Activated naive CD8-positive, alpha-beta T cell treated with anti-CD3 and anti-CD28 coated beads, Interleukin-2, amount 50 U/mL, for 24 hours (primary cell): ENCODE results near the gene VWA2.

Source experiments
- ATAC-seq: fragments of 150-1000 bp; cut with Tn5 transposase; one replicate; pipeline ENCODE4 v1.10.0; 2021
- DNase-seq: peaks from one replicate; pipeline ENCODE4 v3.0.0; 2021
- H3K27ac Mint-ChIP-seq: one replicate; pipeline ENCODE4 v1.8.0; 2021; ENCODE audit warnings: mild to moderate bottlenecking, mixed read lengths
- H3K27me3 Mint-ChIP-seq: one replicate; pipeline ENCODE4 v1.8.0; 2021; ENCODE audit warnings: mixed read lengths
- H3K36me3 Mint-ChIP-seq: one replicate; pipeline ENCODE4 v1.8.0; 2021; ENCODE audit warnings: low read depth, mixed read lengths
- H3K4me1 Mint-ChIP-seq: one replicate; pipeline ENCODE4 v1.8.0; 2021; ENCODE audit warnings: mixed read lengths
- H3K4me3 Mint-ChIP-seq: one replicate; pipeline ENCODE4 v1.8.0; 2021; ENCODE audit warnings: mild to moderate bottlenecking, moderate library complexity, mixed read lengths
- H3K9me3 Mint-ChIP-seq: one replicate; pipeline ENCODE4 v1.8.0; 2021; ENCODE audit warnings: mixed read lengths

Gene VWA2

DNA sequence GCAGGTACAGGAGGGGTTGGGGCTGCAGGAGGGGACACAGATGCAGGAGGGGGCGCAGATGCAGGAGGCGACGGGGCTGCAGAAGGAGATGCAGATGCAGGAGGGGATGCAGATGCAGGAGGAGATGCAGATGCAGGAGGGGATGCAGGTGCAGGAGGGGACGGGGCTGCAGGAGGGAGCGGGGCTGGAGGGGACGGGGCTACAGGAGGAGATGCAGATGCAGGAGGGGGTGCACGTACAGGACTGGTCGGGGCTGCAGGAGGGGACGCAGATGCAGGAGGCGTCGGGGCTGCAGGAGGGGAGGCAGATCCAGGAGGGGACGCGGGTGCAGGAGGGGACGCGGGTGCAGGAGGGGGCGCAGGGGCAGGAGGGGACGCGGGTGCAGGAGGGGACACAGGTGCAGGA is 66.5 kb downstream of the VWA2 start:
- DNase-seq (no peak), ATAC-seq (no peak)
- peaks cover 15% of the 10 kb centered on the region for H3K4me1 Mint-ChIP-seq
- H3K27me3 Mint-ChIP-seq, result peaks cover 2% of the 10 kb centered on the region
- no peaks in the 10 kb centered on the region for H3K36me3 Mint-ChIP-seq
- no peak overlapping the region for H3K4me3 Mint-ChIP-seq
- no peaks in the 10 kb centered on the region for H3K9me3 Mint-ChIP-seq
- H3K27ac Mint-ChIP-seq, result no peak overlapping the region

DNA sequence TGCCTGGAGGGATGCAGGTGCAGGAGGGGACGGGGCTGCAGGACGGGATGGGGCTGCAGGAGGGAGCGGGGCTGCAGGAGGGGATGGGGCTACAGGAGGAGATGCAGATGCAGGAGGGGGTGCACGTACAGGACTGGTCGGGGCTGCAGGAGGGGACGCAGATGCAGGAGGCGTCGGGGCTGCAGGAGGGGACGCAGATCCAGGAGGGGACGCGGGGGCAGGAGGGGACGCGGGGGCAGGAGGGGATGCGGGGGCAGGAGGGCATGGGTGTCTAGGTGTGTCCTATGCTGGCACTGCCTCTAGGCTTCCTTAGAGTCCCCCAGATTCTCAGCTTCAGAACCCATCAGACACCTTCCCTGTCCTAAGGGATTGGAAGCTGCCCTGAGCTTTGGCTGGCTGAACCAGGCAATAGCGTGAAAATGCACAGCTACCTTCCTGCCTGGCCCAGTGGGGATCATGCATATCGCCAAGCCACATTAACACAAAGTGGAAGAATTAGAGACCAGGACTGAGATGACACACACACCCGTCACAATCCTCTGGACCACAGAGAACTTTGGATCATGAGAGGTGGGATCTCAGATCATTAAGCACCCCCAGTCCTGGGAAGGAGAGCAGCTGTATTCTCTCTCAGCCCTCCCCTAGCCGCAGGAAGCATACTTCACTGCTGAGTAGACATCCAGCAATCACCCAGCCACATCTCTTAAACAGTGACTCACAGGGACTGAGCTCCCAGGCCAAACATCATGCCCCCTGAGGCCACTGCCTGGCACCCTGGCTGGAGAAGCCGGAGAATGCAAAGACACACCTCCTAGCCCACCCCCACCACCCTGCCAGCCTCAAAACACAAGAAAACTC is 67.3 kb downstream of the VWA2 start:
- H3K27ac Mint-ChIP-seq, result no peak overlapping the region
- no peak overlapping the region for H3K4me3 Mint-ChIP-seq
- H3K27me3 Mint-ChIP-seq, result peaks cover 2% of the 10 kb centered on the region
- no peak for DNase-seq
- peaks cover 15% of the 10 kb centered on the region for H3K4me1 Mint-ChIP-seq
- ATAC-seq, result no peak
- H3K9me3 Mint-ChIP-seq, result no peaks in the 10 kb centered on the region
- H3K36me3 Mint-ChIP-seq, result no peaks in the 10 kb centered on the region

DNA sequence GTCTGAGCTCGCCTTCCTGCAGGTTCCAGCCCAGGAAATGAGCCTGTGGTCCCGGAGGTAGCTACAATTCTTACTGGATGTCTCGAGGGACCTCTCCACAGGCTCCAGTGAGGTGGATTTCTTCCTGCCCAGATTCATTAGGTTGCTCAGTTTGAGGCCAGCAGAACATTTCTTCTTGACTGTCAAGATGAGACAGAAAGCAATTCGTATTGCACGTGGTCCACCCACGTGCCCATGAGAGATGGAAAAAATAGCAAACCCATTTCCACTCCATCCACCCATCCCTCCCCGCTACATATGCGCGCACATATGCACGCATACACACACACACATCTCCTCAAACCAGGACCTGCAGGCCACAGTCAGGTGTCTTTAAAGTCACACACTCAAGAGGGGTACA is 68.7 kb downstream of the VWA2 start:
- ATAC-seq (peak; percentile 17), DNase-seq (no peak)
- Mint-ChIP-seq H3K27ac (no peak overlapping the region), H3K27me3 (peaks cover 2% of the 10 kb centered on the region), H3K36me3 (no peaks in the 10 kb centered on the region), H3K4me3 (no peak overlapping the region), H3K4me1 (peaks cover 15% of the 10 kb centered on the region), H3K9me3 (no peaks in the 10 kb centered on the region)

DNA sequence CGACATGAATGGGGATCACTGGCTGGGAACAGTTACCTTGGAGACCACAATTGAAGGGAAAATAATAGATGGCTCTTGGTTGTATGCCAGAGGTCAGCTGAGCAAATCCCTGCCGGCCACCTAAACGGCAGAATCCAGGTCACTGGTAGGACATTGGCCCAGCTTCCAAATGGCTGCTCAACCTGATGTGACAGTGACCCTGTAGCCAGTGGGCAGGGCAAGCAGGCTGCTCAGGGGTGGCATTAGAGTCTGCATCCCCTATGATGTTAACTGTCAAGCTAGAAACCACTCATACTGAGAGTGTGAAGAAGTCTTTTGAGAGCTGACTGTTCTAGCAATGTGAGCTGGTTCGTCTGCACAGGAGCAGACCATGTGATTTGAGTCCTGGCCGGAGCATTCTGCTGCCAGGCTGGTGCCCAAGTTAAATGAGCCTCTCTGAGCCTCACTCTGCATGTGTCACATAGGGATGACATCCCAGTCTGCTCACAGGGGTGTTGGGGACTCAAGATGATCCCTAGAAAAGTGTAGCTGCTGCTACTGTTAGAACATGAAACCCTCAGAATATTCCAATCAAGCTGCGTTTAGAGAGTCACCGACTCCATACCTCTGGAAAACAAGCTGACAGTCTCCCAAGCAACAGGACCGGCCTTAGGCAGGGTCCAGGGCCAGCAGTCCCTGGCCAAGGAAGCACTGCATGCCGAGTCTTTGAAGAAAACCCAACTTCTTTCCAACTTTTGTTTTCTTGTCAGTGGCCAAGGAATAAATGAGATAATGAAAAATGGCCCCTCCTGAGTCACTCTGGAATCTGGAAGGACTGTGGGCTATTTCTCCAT is 69.7 kb downstream of the VWA2 start:
- Mint-ChIP-seq H3K27me3 (peaks cover 2% of the 10 kb centered on the region), H3K4me3 (no peak overlapping the region), H3K4me1 (peaks cover 15% of the 10 kb centered on the region), H3K9me3 (no peaks in the 10 kb centered on the region), H3K36me3 (no peaks in the 10 kb centered on the region), H3K27ac (no peak overlapping the region)
- ATAC-seq, result no peak
- DNase-seq, result no peak

GRCh38 chr10:114309364-114309651 is 70.3 kb downstream of the VWA2 start:
- no peak overlapping the region for H3K4me3 Mint-ChIP-seq
- no peak for ATAC-seq
- peaks cover 11% of the 10 kb centered on the region for H3K4me1 Mint-ChIP-seq
- no peak overlapping the region for H3K27ac Mint-ChIP-seq
- no peak for DNase-seq
- H3K36me3 Mint-ChIP-seq, result no peaks in the 10 kb centered on the region
- no peaks in the 10 kb centered on the region for H3K9me3 Mint-ChIP-seq
- H3K27me3 Mint-ChIP-seq, result peaks cover 2% of the 10 kb centered on the region

GRCh38 chr10:114310346-114310745 is 71.3 kb downstream of the VWA2 start:
- Mint-ChIP-seq H3K9me3 (no peaks in the 10 kb centered on the region), H3K27me3 (peaks cover 2% of the 10 kb centered on the region), H3K36me3 (no peaks in the 10 kb centered on the region), H3K27ac (no peak overlapping the region), H3K4me3 (no peak overlapping the region), H3K4me1 (peaks cover 7% of the 10 kb centered on the region)
- DNase-seq, result no peak
- no peak for ATAC-seq

- DNase-seq (no peak), ATAC-seq (no peak)
- no peaks in the 10 kb centered on the region for H3K9me3 Mint-ChIP-seq
- H3K27me3 Mint-ChIP-seq, result peaks cover 2% of the 10 kb centered on the region
- no peak overlapping the region for H3K27ac Mint-ChIP-seq
- no peaks in the 10 kb centered on the region for H3K36me3 Mint-ChIP-seq
- no peak overlapping the region for H3K4me3 Mint-ChIP-seq
- peaks cover 7% of the 10 kb centered on the region for H3K4me1 Mint-ChIP-seq
Measured at GRCh38 chr10:114311023-114311422, 72.0 kb downstream of the VWA2 start.

- Mint-ChIP-seq H3K4me1 (peaks cover 7% of the 10 kb centered on the region), H3K9me3 (no peaks in the 10 kb centered on the region), H3K4me3 (no peak overlapping the region), H3K27me3 (peaks cover 2% of the 10 kb centered on the region), H3K27ac (no peak overlapping the region), H3K36me3 (no peaks in the 10 kb centered on the region)
- DNase-seq (no peak), ATAC-seq (no peak)
Measured at GRCh38 chr10:114311496-114312209, 72.6 kb downstream of the VWA2 start.

DNA sequence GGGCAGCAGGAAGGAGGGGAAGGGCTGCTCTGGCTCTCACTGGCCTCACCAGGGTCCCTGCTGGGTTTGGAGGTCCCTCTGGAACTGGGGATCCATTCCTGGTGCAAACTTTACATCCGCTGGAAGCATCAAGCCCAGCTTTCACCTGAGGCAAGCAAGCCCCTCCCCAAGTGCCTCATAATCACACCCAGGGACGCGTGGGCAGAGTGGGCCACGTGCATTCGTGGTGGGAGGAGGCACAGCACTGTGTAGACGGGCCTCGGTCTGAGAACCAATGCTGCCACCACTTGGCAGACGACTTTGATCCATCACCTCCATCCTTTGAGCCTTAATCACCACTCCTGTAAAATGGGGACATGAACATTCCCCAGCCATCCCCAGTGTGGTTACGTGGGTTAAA is 74.1 kb downstream of the VWA2 start:
- DNase-seq (no peak), ATAC-seq (no peak)
- no peaks in the 10 kb centered on the region for H3K9me3 Mint-ChIP-seq
- H3K27me3 Mint-ChIP-seq, result peaks cover under 1% of the 10 kb centered on the region
- no peak overlapping the region for H3K27ac Mint-ChIP-seq
- H3K4me3 Mint-ChIP-seq, result no peak overlapping the region
- H3K36me3 Mint-ChIP-seq, result no peaks in the 10 kb centered on the region
- peaks cover 2% of the 10 kb centered on the region for H3K4me1 Mint-ChIP-seq

GRCh38 chr10:114313866-114314265 is 74.8 kb downstream of the VWA2 start:
- Mint-ChIP-seq H3K27me3 (peaks cover 2% of the 10 kb centered on the region), H3K4me1 (peaks cover 2% of the 10 kb centered on the region), H3K27ac (no peak overlapping the region), H3K36me3 (no peaks in the 10 kb centered on the region), H3K4me3 (no peak overlapping the region), H3K9me3 (no peaks in the 10 kb centered on the region)
- ATAC-seq, result no peak
- DNase-seq, result no peak

DNA sequence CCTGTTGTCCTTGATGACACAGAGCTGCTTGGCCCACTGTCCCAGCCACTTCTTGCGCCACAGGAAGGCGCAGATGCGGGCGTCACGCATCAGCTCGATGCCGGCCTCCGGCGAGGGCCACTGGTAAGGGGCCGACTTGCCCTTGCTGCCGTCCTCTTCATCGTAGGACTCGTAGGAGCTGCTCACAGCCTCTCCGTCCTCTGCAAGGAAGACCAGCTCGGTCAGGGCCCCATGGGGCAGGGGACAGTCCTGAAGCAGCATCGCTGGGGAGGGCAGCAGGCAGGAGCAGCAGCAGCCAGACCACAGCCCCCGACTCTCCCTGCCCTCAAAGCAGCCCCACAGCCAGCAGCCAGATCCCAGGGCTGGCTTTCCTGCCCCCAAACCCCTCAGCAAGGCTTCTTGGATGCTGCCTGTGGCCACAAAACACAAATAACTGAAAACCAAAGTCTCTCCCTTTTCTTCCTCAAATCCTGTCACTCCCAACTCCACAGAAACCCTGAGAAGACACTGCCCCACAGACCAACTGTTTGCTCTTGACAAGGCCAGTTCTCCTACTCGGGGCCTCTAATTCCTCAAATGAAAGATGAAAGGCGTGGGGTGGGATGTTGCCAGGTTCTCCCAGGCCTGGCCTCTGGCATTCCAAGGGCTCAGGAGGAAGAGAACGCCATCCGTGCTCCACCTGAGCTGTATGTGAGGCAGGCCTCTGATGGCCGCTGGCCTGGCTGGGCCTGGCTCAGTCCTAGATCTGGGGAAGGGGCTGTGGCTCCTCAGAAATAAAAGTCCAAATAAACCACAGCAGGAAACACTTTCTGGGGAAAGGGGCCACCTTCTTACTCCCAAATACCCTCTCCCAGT is 76.7 kb downstream of the VWA2 start:
- H3K4me1 Mint-ChIP-seq, result no peaks in the 10 kb centered on the region
- no peak overlapping the region for H3K27ac Mint-ChIP-seq
- peaks cover 2% of the 10 kb centered on the region for H3K27me3 Mint-ChIP-seq
- ATAC-seq (no peak), DNase-seq (no peak)
- no peaks in the 10 kb centered on the region for H3K9me3 Mint-ChIP-seq
- no peaks in the 10 kb centered on the region for H3K36me3 Mint-ChIP-seq
- H3K4me3 Mint-ChIP-seq, result no peak overlapping the region

DNA sequence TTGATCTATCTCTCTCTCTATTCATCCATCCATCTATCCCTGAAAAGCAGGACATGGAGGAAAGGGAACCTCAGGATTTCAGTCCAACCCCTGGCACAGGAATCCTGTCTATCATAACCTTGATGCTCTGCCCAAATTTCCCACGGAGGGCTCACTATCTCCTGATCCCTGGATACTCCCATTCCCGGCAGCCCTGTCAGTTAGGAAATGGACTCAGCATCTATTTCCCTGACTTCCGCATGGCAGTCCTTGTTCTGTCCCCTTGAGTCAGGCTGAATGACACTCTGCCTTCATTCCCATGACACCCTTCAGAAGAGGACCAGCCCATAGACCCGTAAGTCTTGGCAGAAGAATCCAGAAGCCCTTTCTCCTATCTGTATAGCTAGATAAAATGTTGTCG is 77.7 kb downstream of the VWA2 start:
- ATAC-seq (no peak), DNase-seq (no peak)
- H3K27ac Mint-ChIP-seq, result no peak overlapping the region
- H3K36me3 Mint-ChIP-seq, result no peaks in the 10 kb centered on the region
- H3K4me3 Mint-ChIP-seq, result no peak overlapping the region
- H3K4me1 Mint-ChIP-seq, result no peaks in the 10 kb centered on the region
- no peaks in the 10 kb centered on the region for H3K9me3 Mint-ChIP-seq
- H3K27me3 Mint-ChIP-seq, result peaks cover 2% of the 10 kb centered on the region

- Mint-ChIP-seq H3K9me3 (no peaks in the 10 kb centered on the region), H3K4me3 (no peak overlapping the region), H3K36me3 (no peaks in the 10 kb centered on the region), H3K4me1 (no peaks in the 10 kb centered on the region), H3K27me3 (peaks cover 2% of the 10 kb centered on the region), H3K27ac (no peak overlapping the region)
- DNase-seq, result no peak
- no peak for ATAC-seq
Measured at GRCh38 chr10:114319406-114320248, 80.6 kb downstream of the VWA2 start.
